HEK293 (cell line): ENCODE data around the gene ZNF224.

Experiments
- ATF2 ChIP-seq: fragments of 450-650 bp; formaldehyde crosslinking; IDR thresholded peaks from 2 replicates; pipeline ENCODE4 v1.5.1; 2016; ENCODE audit warnings: missing biosample characterization, missing genetic modification characterization, low read depth
- BCL11B ChIP-seq: fragments of 450-650 bp; formaldehyde crosslinking; IDR thresholded peaks from 2 replicates; pipeline ENCODE4 v1.5.1; 2016; ENCODE audit warnings: low read depth, missing biosample characterization, missing genetic modification characterization
- CTCF ChIP-seq: fragments of 450-650 bp; formaldehyde crosslinking; IDR thresholded peaks from 2 replicates; pipeline ENCODE4 v1.5.1; 2016; ENCODE audit warnings: missing biosample characterization, missing genetic modification characterization
- GLI4 ChIP-seq: fragments of 450-650 bp; formaldehyde crosslinking; IDR thresholded peaks from 2 replicates; pipeline ENCODE4 v1.5.1; 2016; ENCODE audit warnings: missing biosample characterization, missing genetic modification characterization
- GLIS2 ChIP-seq: fragments of 450-650 bp; formaldehyde crosslinking; IDR thresholded peaks from 2 replicates; pipeline ENCODE4 v1.5.1; 2016; ENCODE audit warnings: missing biosample characterization, missing genetic modification characterization
- IKZF3 ChIP-seq: fragments of 450-650 bp; IDR thresholded peaks from 2 replicates; pipeline ENCODE4 v1.5.0; 2018; ENCODE audit warnings: missing biosample characterization, mild to moderate bottlenecking, missing genetic modification characterization, moderate library complexity
- MZF1 ChIP-seq: fragments of 450-650 bp; formaldehyde crosslinking; IDR thresholded peaks from 2 replicates; pipeline ENCODE4 v1.5.1; 2017; ENCODE audit warnings: missing biosample characterization, missing genetic modification characterization, borderline replicate concordance
- OVOL3 ChIP-seq: fragments of 450-650 bp; formaldehyde crosslinking; IDR thresholded peaks from 2 replicates; pipeline ENCODE4 v1.5.1; 2016; ENCODE audit warnings: missing biosample characterization, missing genetic modification characterization
- PATZ1 ChIP-seq: fragments of 450-650 bp; formaldehyde crosslinking; IDR thresholded peaks from 2 replicates; pipeline ENCODE4 v1.5.1; 2016; ENCODE audit warnings: missing biosample characterization, missing genetic modification characterization
- PRDM6 ChIP-seq: fragments of 450-650 bp; formaldehyde crosslinking; IDR thresholded peaks from 2 replicates; pipeline ENCODE4 v1.5.1; 2017; ENCODE audit warnings: missing biosample characterization, missing genetic modification characterization
- YY1 ChIP-seq: fragments of 450-650 bp; formaldehyde crosslinking; IDR thresholded peaks from 2 replicates; pipeline ENCODE4 v1.5.1; 2018; ENCODE audit warnings: missing biosample characterization, missing genetic modification characterization
- ZFP37 ChIP-seq: fragments of 450-650 bp; formaldehyde crosslinking; IDR thresholded peaks from 2 replicates; pipeline ENCODE4 v1.5.1; 2016; ENCODE audit warnings: missing biosample characterization, missing genetic modification characterization
- ZNF10 ChIP-seq: fragments of 450-650 bp; formaldehyde crosslinking; IDR thresholded peaks from 2 replicates; pipeline ENCODE4 v1.5.1; 2017; ENCODE audit warnings: missing biosample characterization, missing genetic modification characterization
- ZNF148 ChIP-seq: fragments of 450-650 bp; formaldehyde crosslinking; IDR thresholded peaks from 2 replicates; pipeline ENCODE4 v1.5.0; 2017; ENCODE audit warnings: missing biosample characterization, missing genetic modification characterization, borderline replicate concordance
- ZNF184 ChIP-seq: fragments of 450-650 bp; IDR thresholded peaks from 2 replicates; pipeline ENCODE4 v1.5.1; 2018; ENCODE audit warnings: missing biosample characterization, mild to moderate bottlenecking, missing genetic modification characterization
- ZNF214 ChIP-seq: fragments of 450-650 bp; formaldehyde crosslinking; IDR thresholded peaks from 2 replicates; pipeline ENCODE4 v1.5.1; 2017; ENCODE audit warnings: missing biosample characterization, mild to moderate bottlenecking, missing genetic modification characterization, borderline replicate concordance
- ZNF398 ChIP-seq: fragments of 450-650 bp; formaldehyde crosslinking; IDR thresholded peaks from 2 replicates; pipeline ENCODE4 v1.5.1; 2017; ENCODE audit warnings: missing biosample characterization, missing genetic modification characterization
- ZNF473 ChIP-seq: fragments of 450-650 bp; formaldehyde crosslinking; IDR thresholded peaks from 2 replicates; pipeline ENCODE4 v1.5.1; 2017; ENCODE audit warnings: missing biosample characterization, missing genetic modification characterization
- ZNF513 ChIP-seq: fragments of 450-650 bp; IDR thresholded peaks from 2 replicates; pipeline ENCODE4 v1.5.1; 2018; ENCODE audit warnings: missing biosample characterization, missing genetic modification characterization
- ZNF514 ChIP-seq: fragments of 450-650 bp; formaldehyde crosslinking; IDR thresholded peaks from 2 replicates; pipeline ENCODE4 v1.5.1; 2016; ENCODE audit warnings: missing biosample characterization, missing genetic modification characterization
- ZNF571 ChIP-seq: fragments of 450-650 bp; formaldehyde crosslinking; IDR thresholded peaks from 2 replicates; pipeline ENCODE4 v1.5.0; 2017; ENCODE audit warnings: missing biosample characterization, missing genetic modification characterization
- ZNF610 ChIP-seq: fragments of 450-650 bp; formaldehyde crosslinking; IDR thresholded peaks from 2 replicates; pipeline ENCODE4 v1.5.1; 2016; ENCODE audit warnings: missing biosample characterization, missing genetic modification characterization, borderline replicate concordance
- ZNF623 ChIP-seq: fragments of 450-650 bp; formaldehyde crosslinking; IDR thresholded peaks from 2 replicates; pipeline ENCODE4 v1.5.1; 2016; ENCODE audit warnings: missing biosample characterization, missing genetic modification characterization
- ZNF629 ChIP-seq: fragments of 450-650 bp; formaldehyde crosslinking; IDR thresholded peaks from 2 replicates; pipeline ENCODE4 v1.5.1; 2017; ENCODE audit warnings: missing biosample characterization, missing genetic modification characterization
- ZNF76 ChIP-seq: fragments of 450-650 bp; formaldehyde crosslinking; IDR thresholded peaks from 2 replicates; pipeline ENCODE4; 2016; ENCODE audit warnings: low read depth, missing biosample characterization, missing genetic modification characterization, borderline replicate concordance

ZNF224 gene

GRCh38 chr19:44141191-44142058, 47.3 kb downstream of the ZNF224 start, which contains the start of gene ZNF234 (continued):
- TF ChIP-seq ZNF398 (tag by site-specific recombination) (peak; percentile 67), OVOL3 (0 out of 2 replicates have a peak, but pooled peaks have one; percentile 9), CTCF (tag by site-specific recombination) (peak; percentile 80), YY1 (tag by site-specific recombination) (peak; percentile 66; the same call in 1 of the 2 replicates), GLI4 (tag by site-specific recombination) (no peak), MZF1 (tag by site-specific recombination) (peak; percentile 76; the same call in 1 of the 2 replicates), ZNF10 (tag by site-specific recombination) (0 out of 2 replicates have a peak, but pooled peaks have one; percentile 7), PRDM6 (tag by site-specific recombination) (no peak), ZNF473 (tag by site-specific recombination) (no peak), IKZF3 (tag by site-specific recombination) (peak; percentile 90), PATZ1 (tag by site-specific recombination) (peak; percentile 97), ZNF148 (tag by site-specific recombination) (no peak), ZFP37 (tag by site-specific recombination) (peak; percentile 71), ZNF623 (tag by site-specific recombination) (peak; percentile 16), ZNF629 (tag by site-specific recombination) (peak; percentile 73; the same call in 1 of the 2 replicates), BCL11B (tag by site-specific recombination) (no peak; the same call in 1 of the 2 replicates), GLIS2 (peak; percentile 97), ZNF214 (tag by site-specific recombination) (no peak), ZNF610 (tag by site-specific recombination) (peak; percentile 30), ZNF514 (no peak), ZNF513 (tag by site-specific recombination) (peak; percentile 43; the same call in 1 of the 2 replicates), ZNF571 (no peak), ZNF76 (tag by site-specific recombination) (peak; percentile 98), ATF2 (no peak), ZNF184 (tag by site-specific recombination) (peak; percentile 83; the same call in 1 of the 2 replicates)
